Activated CD8-positive, alpha-beta memory T cell treated with anti-CD3 and anti-CD28 coated beads for 24 hours (primary cell): ENCODE data around the gene TASL.
"Not testable (repeated sequence)": the region's sequence is repeated elsewhere in the genome, so short reads cannot be mapped to it uniquely, and the experiment has no call there.

ENCODE experiments used
- DNase-seq: peaks from one replicate; pipeline ENCODE4 v3.0.0-alpha.2; 2020

Gene TASL

DNA sequence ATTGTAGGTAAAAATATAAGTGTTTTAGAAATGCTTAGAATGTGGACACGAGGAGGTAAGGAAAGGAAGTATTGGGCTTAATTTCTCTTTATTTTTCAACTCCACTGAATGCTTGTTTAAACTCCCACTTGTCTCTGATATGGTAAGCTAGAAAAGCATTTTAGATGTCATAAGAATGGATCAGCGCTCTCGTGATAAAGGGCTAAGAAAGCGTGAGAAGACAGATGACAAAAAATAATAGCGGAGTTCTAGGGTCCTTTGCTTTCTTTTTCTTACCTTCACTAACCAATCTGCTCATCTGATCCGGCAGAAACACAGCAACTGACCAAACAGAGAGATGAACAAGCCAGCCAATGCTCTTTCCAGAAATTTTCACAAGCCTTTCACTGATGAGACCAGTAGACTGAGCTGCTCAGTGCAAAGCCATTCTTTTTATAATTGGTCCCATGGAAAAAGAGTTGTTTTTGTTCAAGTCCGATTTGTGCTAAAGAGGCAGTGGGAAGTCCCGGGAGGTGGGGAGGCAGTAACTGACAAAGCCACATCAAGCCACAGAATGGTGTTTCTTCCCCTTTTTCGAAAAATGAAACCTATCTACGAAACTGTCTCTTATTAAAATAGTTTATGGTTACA is at the start of gene TASL:
TASL (minus strand) TSS at position 405 of the 630 bp plus-strand sequence. CDS start 17,411 bp downstream, outside the sequence.
- DNase-seq = peak; percentile 59

- no peak for DNase-seq
These were observed 48.8 kb upstream of the TASL start for GRCh38 chrX:30626402-30626801.

GRCh38 chrX:30622361-30622760 is 44.8 kb upstream of the TASL start:
- no peak for DNase-seq

GRCh38 chrX:30620980-30621618 is 43.5 kb upstream of the TASL start:
- DNase-seq = no peak

DNA sequence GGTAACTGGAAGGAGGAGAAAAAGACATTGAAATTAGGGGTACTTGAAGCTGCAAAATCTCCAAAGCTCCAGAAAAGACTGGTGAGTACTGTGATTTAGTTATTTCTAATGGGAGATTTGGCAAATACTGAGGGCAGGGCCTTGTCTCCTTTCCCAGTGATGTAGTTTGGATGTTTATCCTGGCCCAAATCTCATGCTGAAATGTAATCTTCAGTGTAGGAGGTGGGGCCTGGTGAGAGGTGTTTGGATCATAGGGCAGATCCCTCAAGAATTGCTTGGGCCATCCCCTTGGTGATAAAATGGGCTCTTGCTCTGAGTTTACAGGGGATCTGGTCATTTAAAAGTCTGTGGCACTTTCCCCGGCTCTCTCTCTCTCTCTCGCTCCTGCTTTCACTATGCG is 42.6 kb upstream of the TASL start:
- DNase-seq = no peak

- DNase-seq = no peak
These were observed 40.7 kb upstream of the TASL start for GRCh38 chrX:30618160-30618765.

DNA sequence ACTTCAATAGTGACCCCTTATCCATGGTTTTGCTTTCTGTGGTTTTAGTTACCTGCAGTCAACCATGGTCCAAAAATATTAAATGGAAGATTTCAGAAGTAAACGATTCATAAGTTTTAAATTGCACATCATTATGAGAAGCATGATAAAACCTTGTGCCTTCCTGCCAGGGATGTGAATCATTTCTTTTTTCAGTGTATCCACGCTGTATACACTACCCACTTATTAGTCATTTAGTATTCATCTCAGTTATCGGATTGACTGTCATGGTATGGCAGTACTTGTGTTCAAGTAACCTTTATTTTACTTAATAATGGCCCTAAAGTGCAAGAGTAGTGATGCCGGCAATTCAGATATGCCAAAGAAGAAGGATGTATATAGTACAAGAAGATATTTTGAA is 37.7 kb upstream of the TASL start:
- DNase-seq = no peak

- DNase-seq = no peak
These were observed 36.2 kb upstream of the TASL start for GRCh38 chrX:30613721-30614120.

- DNase-seq = no peak
These were observed 34.7 kb upstream of the TASL start for GRCh38 chrX:30612250-30612655.

DNA sequence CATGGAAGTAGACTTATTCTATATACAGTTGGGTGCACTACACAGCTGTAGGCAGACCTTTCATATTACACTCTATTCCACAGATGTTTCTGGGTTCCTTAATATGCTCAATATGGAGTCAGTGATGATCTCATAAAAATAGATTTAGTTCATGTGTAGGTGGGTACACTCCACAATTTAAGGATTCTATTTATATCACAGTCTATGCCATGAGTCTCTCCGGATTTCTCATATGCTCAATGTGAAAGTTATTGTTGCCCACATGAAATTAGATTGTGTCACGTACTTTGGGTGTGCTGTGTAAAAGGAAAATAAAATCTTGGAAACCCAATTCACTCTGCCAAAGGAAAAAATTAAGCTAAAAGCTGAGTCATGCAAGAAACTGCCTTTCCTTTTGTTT is 32.5 kb upstream of the TASL start:
- no peak for DNase-seq

DNA sequence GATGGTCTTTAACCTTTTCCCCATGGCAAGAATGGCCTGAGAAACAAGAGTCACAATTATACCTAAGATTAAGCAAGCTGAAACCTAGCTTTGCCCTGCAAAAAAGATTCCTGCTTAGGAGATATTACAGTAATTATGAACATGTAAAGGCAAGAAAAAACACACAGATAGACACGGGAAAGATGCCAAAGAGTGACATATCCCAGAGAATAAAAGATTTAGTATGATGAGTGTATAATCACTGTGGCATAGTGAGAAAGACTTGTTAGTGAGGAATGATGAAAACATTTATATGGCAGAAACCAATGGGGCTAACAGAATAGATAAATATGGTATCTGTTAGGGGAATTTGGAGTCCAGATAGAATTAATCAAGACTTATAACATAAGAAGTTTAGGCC is 29.6 kb upstream of the TASL start:
- no peak for DNase-seq

DNA sequence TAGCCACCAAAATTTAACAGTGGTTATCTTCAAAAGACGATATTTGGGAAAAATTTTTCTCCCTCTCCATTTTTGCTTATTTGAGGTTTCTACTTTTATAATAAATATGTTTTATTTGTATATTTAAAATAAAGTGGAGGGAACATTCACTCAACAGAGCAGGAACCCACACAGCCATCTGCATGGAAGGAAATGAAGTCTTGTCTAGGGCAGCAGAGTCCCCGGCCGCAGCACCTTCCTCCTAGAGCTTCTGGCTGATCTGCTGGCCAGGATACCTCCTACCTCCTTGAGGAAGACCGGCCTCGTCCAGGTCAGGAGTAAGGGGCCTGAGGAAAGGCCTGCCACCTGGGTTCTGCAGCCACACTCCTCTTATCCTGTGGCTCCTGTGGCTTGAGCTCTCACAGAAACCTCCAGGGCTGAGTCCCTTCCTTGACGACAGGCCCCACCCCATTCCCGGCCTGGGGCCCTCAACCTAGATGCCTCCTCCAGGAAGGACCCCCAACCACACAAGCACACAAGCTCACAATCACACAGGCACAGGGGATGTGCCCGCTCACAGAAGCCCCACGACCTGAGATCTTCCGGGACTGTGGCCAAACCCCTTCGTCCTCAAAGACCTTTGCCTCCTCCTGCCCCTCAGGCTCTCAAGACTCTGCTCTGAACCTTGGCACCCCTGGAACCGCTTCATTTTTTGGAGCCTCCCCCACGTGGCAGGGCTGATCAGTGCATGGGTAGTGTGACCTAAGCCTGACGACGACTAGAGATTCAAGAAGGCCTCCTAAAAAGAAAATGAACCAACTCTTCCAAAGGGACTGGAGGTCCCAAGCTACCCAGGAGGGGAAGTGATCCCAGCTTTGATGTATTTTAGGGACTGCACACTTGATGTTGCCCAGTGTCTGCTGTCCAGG is 23.0 kb upstream of the TASL start:
- not testable (repeated sequence) for DNase-seq

DNA sequence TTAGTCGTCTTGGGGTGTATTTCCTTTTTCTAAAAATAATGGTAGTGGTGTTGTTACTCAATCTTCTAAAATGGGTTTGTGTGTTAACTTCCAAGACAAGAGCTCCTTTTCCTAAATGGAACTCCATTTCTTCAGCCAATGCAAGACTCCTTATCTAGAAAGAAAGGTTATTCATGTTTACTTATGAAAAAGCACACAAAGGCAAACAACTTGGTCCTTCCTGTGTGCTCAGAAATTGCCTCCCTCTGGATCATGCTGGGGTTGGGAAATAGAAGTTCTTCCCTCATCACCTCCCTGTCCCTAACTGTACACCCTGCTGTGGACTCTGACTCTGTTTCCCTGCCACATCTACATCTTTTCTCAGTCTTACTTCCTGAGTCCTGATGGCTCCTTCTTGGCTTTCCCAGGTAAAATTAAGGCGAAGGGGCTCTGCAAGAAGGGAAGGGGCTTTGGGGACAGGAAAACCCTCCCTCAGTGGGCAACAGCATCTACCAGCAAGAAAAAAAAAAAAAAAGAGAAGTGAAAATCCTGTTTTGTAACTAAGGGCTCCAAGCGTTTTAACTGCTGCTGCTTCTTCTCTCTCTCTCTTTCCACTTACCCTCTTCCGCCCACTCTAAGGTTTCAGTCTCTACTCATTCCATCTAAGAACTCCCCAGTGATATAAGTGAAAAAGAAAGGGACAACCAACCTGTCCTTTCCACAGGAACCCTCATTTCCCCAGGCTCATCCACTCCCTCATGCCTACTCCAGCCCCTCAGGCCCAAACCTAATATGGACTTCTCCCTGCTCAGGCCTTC is 19.8 kb upstream of the TASL start:
- DNase-seq = no peak

DNA sequence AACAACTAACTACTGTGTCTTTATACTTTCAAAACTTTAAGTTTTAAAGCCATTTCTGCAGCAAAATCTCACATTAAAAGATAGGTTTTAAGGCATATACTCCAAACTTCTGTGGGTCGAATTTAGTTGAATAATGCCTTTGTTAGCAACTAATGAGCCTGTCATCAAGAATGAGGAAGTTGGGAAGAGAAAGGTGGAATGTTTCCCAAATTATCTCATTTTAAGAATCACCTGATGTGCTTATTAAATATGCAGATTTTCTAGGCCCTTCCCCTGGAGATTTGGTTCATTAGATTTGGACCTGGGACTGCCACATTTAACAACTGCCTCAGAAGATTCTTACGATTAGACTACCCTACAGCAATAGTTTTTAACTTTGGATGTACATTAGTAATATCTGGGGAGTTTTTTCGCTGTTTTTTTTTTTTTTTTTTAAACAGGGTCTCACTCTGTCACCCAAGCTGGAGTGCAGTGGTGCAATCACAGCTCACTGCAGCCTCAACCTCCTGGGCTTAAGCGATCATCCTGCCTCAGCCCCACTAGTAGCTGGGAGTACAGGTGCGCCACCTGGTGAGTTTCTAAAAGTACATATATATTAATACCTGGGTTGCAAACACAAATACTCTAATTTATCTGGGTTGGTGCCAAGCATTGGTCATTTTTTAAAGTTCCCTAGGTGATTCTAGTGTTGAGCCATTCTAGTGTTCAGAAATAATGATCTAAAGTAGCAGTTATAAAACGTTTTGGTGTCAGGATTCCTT is 16.1 kb upstream of the TASL start:
- no peak for DNase-seq

DNA sequence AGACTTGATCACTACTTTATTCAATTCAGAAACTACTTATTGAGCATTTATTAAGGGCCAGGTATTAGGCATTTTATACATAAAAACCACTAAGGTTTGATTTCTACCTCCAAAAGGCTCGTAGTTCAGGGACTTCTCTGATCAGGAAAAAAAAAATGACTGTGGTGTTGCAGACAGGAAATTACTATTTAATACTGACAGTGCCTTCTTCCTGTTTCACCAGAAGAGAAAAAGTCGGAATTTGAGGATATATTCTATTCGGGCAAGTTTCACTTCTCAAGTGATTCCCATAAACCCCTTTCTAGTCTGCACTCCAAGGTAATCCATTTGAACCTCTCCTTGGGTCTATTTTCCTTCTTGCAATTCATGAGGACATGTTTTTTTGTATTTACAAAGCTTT is 15.3 kb upstream of the TASL start:
- DNase-seq = no peak

- no peak for DNase-seq
These were observed 12.8 kb upstream of the TASL start for GRCh38 chrX:30590368-30590767.

- DNase-seq = no peak
These were observed 11.8 kb upstream of the TASL start for GRCh38 chrX:30589146-30589888.

GRCh38 chrX:30586516-30586915 is 8.9 kb upstream of the TASL start:
- no peak for DNase-seq

GRCh38 chrX:30582664-30583063 is 5.1 kb upstream of the TASL start:
- no peak for DNase-seq

GRCh38 chrX:30580641-30581040 is 3.1 kb upstream of the TASL start:
- no peak for DNase-seq

GRCh38 chrX:30576881-30577280 is 685 bp downstream of the TASL start:
- no peak for DNase-seq
